Fibroblast of lung (primary cell): Measurements from ENCODE around the gene RPS6KL1. TPM values are rescaled to one million over a fixed set of nuclear protein-coding genes. Genes with fewer than 3 reads are reported as not detected.

Experiments
- DNase-seq, 2 donors: peaks; one replicate each; pipeline versions ENCODE4 v3.0.0 to v3.0.0-alpha.2; 2010; ENCODE audit warnings: low read depth in 2 of 2
- H2AFZ ChIP-seq: 2 replicates; pipeline ENCODE4 v1.5.1; 2012; ENCODE audit warnings: low read length, control low read depth, inconsistent platforms
- H3K27ac ChIP-seq: 2 replicates; pipeline ENCODE4 v1.5.1; 2011; ENCODE audit warnings: low read length, control low read depth; ENCODE audit not compliant: insufficient read depth
- H3K27me3 ChIP-seq: 2 replicates; pipeline ENCODE4 v1.5.1; 2011; ENCODE audit warnings: mild to moderate bottlenecking, low read length; ENCODE audit not compliant: control insufficient read depth, insufficient read depth
- H3K36me3 ChIP-seq: 2 replicates; pipeline ENCODE4 v1.5.1; 2011; ENCODE audit warnings: low read length; ENCODE audit not compliant: control insufficient read depth, insufficient read depth
- H3K4me1 ChIP-seq: 2 replicates; pipeline ENCODE4 v1.5.1; 2011; ENCODE audit warnings: low read length; ENCODE audit not compliant: control insufficient read depth, insufficient read depth; ENCODE audit errors: extremely low read depth
- H3K4me2 ChIP-seq: 2 replicates; pipeline ENCODE4 v1.5.1; 2011; ENCODE audit warnings: low read length, control low read depth; ENCODE audit not compliant: insufficient read depth; ENCODE audit errors: extremely low read depth
- H3K4me3 ChIP-seq, 4 experiments: fragments of 200-600 bp in 1 of 4; sonication (generic) in 1 of 4; replicated peaks in 1 of 4; 2 replicates each; pipeline ENCODE4 v1.5.1; 2011 to 2016; ENCODE audit warnings: low read length in 4 of 4, low read depth in 3 of 4, mild to moderate bottlenecking in 3 of 4, control low read depth in 2 of 4, inconsistent platforms in 1 of 4, mixed read lengths in 1 of 4; ENCODE audit not compliant: insufficient read depth in 1 of 4; ENCODE audit errors: control extremely low read depth in 1 of 4
- H3K79me2 ChIP-seq: 2 replicates; pipeline ENCODE4 v1.5.1; 2012; ENCODE audit warnings: mild to moderate bottlenecking, low read length, inconsistent platforms; ENCODE audit not compliant: control insufficient read depth, insufficient read depth
- H3K9ac ChIP-seq: 2 replicates; pipeline ENCODE4 v1.5.1; 2011; ENCODE audit warnings: mild to moderate bottlenecking, low read length, control low read depth; ENCODE audit not compliant: insufficient read depth
- H3K9me3 ChIP-seq: 2 replicates; pipeline ENCODE4 v1.5.1; 2012; ENCODE audit warnings: low read depth, low read length; ENCODE audit not compliant: control insufficient read depth, insufficient read depth
- H4K20me1 ChIP-seq: 2 replicates; pipeline ENCODE4 v1.5.1; 2011; ENCODE audit warnings: low read length; ENCODE audit not compliant: control insufficient read depth, insufficient read depth; ENCODE audit errors: extremely low read depth
- CTCF ChIP-seq, 2 donors: IDR thresholded peaks in 1 of 2; conservative IDR thresholded peaks in 1 of 2; 1 replicate in 1 of 2; 2 replicates in 1 of 2; pipeline ENCODE4 v1.5.1; 2011 to 2012; ENCODE audit warnings: low read length in 2 of 2, control low read depth in 1 of 2, inconsistent platforms in 1 of 2, low read depth in 1 of 2, mild to moderate bottlenecking in 1 of 2
- EZH2 ChIP-seq: IDR thresholded peaks from 2 replicates; pipeline ENCODE4 v1.5.1; 2012; ENCODE audit warnings: low read length, control low read depth, mild to moderate bottlenecking; ENCODE audit errors: missing control alignments
- polyA plus RNA-seq, 2 donors: library from polyadenylated mRNA; depleted of rRNA in 1 of 2; stranded (reverse) in 1 of 2; unstranded in 1 of 2; fragments of >200 nt; gene quantifications; 2 replicates each; pipeline ENCODE4 v1.2.1, GENCODE V29; 2011 to 2012; ENCODE audit warnings: missing spikeins in 1 of 2
- total RNA-seq: library from RNA; depleted of rRNA; stranded (reverse); fragments of >200 nt; gene quantifications from 2 replicates; pipeline ENCODE4 v1.2.1, GENCODE V29; 2014

Gene RPS6KL1
- total and polyA plus RNA-seq, 2 donors (not counting 1 experiment from before 2014, with no cell fraction given): 0.52 to 1.2 TPM

GRCh38 chr14:74913986-74914573 is 9.0 kb downstream of the RPS6KL1 start:
- DNase-seq: peak; percentile 58 to 83
- Histone ChIP-seq H3K4me2 (no peak overlapping the region), H3K27me3 (no peaks in the 10 kb centered on the region), H3K36me3 (no peaks in the 10 kb centered on the region), H3K4me3 (no peak overlapping the region), H3K27ac (no peak overlapping the region), H3K4me1 (peaks cover 6% of the 10 kb centered on the region), H4K20me1 (no peaks in the 10 kb centered on the region), H3K79me2 (no peaks in the 10 kb centered on the region), H3K9me3 (no peaks in the 10 kb centered on the region), H3K9ac (no peak overlapping the region), H2AFZ (no peak overlapping the region)
- TF ChIP-seq CTCF (conservative IDR thresholded peaks at IDR 0.05 in 1 of 2, IDR thresholded peaks at IDR 0.05 in 1 of 2; ENCODE audit: low read depth in 1 of 2, low read length in 2 of 2) (peak; percentile 92 to 94), EZH2 (no peak)

DNA sequence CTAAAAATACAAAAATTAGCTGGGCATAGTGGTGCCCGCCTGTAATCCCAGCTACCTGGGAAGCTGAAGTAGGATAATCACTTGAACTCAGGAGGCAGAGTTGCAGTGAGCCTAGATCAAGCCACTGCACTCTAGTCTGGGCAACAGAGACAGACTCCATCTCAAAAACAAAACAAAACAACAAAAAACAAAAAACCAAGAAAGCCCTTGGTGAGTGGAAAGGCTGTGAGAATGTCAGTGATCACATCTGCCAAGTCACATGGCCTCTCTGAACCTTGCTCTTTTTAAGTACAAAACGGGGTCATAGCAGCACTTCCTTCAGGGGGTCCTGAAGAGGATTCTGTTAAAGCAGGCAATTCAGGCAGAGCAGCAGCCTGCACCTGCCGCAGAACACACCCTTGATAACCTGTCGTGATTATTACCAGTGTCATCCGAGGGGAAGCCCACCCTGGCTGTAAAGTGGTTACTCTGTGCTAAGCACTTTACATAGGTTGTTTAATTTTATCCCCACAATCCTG is 9.6 kb downstream of the RPS6KL1 start:
- no peak overlapping the region for H3K4me3 ChIP-seq
- TF ChIP-seq CTCF (conservative IDR thresholded peaks at IDR 0.05 in 1 of 2, IDR thresholded peaks at IDR 0.05 in 1 of 2; ENCODE audit: low read depth in 1 of 2, low read length in 2 of 2) (no peak), EZH2 (no peak)
- H3K4me2 ChIP-seq: no peak overlapping the region
- H3K27me3 ChIP-seq: no peaks in the 10 kb centered on the region
- no peak overlapping the region for H3K9ac ChIP-seq
- no peaks in the 10 kb centered on the region for H3K36me3 ChIP-seq
- no peaks in the 10 kb centered on the region for H3K79me2 ChIP-seq
- H3K4me1 ChIP-seq: peaks cover 6% of the 10 kb centered on the region
- H3K9me3 ChIP-seq: no peaks in the 10 kb centered on the region
- H2AFZ ChIP-seq: no peak overlapping the region
- H4K20me1 ChIP-seq: no peaks in the 10 kb centered on the region
- no peak for DNase-seq
- H3K27ac ChIP-seq: no peak overlapping the region

GRCh38 chr14:74912801-74913200 is 10.3 kb downstream of the RPS6KL1 start:
- Histone ChIP-seq H2AFZ (no peak overlapping the region), H3K4me3 (no peak overlapping the region), H3K9me3 (no peaks in the 10 kb centered on the region), H3K4me2 (no peak overlapping the region), H3K79me2 (no peaks in the 10 kb centered on the region), H3K4me1 (peaks cover 6% of the 10 kb centered on the region), H3K27ac (no peak overlapping the region), H4K20me1 (no peaks in the 10 kb centered on the region), H3K9ac (no peak overlapping the region), H3K27me3 (no peaks in the 10 kb centered on the region), H3K36me3 (no peaks in the 10 kb centered on the region)
- no peak for DNase-seq
- TF ChIP-seq CTCF (conservative IDR thresholded peaks at IDR 0.05 in 1 of 2, IDR thresholded peaks at IDR 0.05 in 1 of 2; ENCODE audit: low read depth in 1 of 2, low read length in 2 of 2) (no peak), EZH2 (no peak)
